ENCODE measurements around the gene MPPE1.

DNA sequence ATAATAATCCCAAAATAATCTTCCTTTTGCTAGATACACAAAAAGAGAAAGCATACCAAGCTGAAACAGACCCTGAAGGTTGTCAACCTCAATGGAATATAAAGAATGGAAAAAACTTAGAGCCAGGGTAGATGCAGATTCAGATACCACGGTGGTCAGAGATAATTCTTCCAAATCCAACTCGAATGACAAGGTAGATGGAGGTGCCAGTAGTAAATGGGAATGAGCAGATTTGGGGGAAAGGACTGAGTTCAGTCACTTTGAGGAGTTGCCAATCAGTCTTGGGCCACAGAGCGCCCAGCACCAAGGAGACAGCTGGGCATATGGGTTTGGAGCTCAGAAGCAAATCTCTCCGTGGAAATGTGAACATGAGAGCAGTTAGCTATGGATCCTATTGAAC lies 60.3 kb downstream of the MPPE1 start:
- no peak for TF ChIP-seq CTCF (conservative IDR thresholded peaks at IDR 0.05; ENCODE audit: low read length)
- no peak for TF ChIP-seq EZH2phosphoT487 (IDR thresholded peaks at IDR 0.05; ENCODE audit: borderline replicate concordance, low read depth, low read length)

All from OCI-LY7 (cell line).